ENCODE measurements around the gene MPHOSPH8.

The MPHOSPH8 gene

GRCh38 chr13:19633479-19634255 lies at the start of gene MPHOSPH8:
Gene MPHOSPH8 (plus strand): TSS chr13:19633659. CDS start chr13:19633749, 90 bp downstream.
- peak; percentile 88 for DNase-seq

- DNase-seq: peak; percentile 70
Observed at GRCh38 chr13:19586904-19587634, 46.4 kb upstream of the MPHOSPH8 start.

GRCh38 chr13:19587635-19588300 lies 45.7 kb upstream of the MPHOSPH8 start:
- DNase-seq: no peak

- DNase-seq: no peak
Observed at GRCh38 chr13:19589312-19589711, 44.1 kb upstream of the MPHOSPH8 start.

- no peak for DNase-seq
Observed at GRCh38 chr13:19590423-19590822, 43.0 kb upstream of the MPHOSPH8 start.

GRCh38 chr13:19591864-19592263 lies 41.6 kb upstream of the MPHOSPH8 start:
- DNase-seq: no peak

GRCh38 chr13:19592657-19593180 lies 40.7 kb upstream of the MPHOSPH8 start:
- DNase-seq: no peak

- DNase-seq: no peak
Observed at GRCh38 chr13:19596086-19596485, 37.4 kb upstream of the MPHOSPH8 start.

GRCh38 chr13:19596960-19597361 lies 36.5 kb upstream of the MPHOSPH8 start:
- DNase-seq: no peak

GRCh38 chr13:19597523-19597922 lies 35.9 kb upstream of the MPHOSPH8 start:
- DNase-seq: no peak

GRCh38 chr13:19601749-19602725 lies 31.4 kb upstream of the MPHOSPH8 start:
- DNase-seq: peak; percentile 34

GRCh38 chr13:19604306-19604705 lies 29.2 kb upstream of the MPHOSPH8 start:
- no peak for DNase-seq

GRCh38 chr13:19605161-19605955 lies 28.1 kb upstream of the MPHOSPH8 start:
- no peak for DNase-seq

GRCh38 chr13:19606152-19606551 lies 27.3 kb upstream of the MPHOSPH8 start:
- DNase-seq: no peak

GRCh38 chr13:19606737-19607136 lies 26.7 kb upstream of the MPHOSPH8 start:
- no peak for DNase-seq

GRCh38 chr13:19607523-19608078 lies 25.9 kb upstream of the MPHOSPH8 start:
- no peak for DNase-seq

- no peak for DNase-seq
Observed at GRCh38 chr13:19618977-19619376, 14.5 kb upstream of the MPHOSPH8 start.

GRCh38 chr13:19622193-19622592 lies 11.3 kb upstream of the MPHOSPH8 start:
- DNase-seq: no peak

GRCh38 chr13:19624265-19624664 lies 9.2 kb upstream of the MPHOSPH8 start:
- no peak for DNase-seq

- no peak for DNase-seq
Observed at GRCh38 chr13:19632915-19633478, 462 bp upstream of the MPHOSPH8 start.
